ENCODE data around the gene MYL5.

GRCh38 chr4:675980-676870 is 1.9 kb downstream of the MYL5 start:
- TF ChIP-seq, protein P1, sequence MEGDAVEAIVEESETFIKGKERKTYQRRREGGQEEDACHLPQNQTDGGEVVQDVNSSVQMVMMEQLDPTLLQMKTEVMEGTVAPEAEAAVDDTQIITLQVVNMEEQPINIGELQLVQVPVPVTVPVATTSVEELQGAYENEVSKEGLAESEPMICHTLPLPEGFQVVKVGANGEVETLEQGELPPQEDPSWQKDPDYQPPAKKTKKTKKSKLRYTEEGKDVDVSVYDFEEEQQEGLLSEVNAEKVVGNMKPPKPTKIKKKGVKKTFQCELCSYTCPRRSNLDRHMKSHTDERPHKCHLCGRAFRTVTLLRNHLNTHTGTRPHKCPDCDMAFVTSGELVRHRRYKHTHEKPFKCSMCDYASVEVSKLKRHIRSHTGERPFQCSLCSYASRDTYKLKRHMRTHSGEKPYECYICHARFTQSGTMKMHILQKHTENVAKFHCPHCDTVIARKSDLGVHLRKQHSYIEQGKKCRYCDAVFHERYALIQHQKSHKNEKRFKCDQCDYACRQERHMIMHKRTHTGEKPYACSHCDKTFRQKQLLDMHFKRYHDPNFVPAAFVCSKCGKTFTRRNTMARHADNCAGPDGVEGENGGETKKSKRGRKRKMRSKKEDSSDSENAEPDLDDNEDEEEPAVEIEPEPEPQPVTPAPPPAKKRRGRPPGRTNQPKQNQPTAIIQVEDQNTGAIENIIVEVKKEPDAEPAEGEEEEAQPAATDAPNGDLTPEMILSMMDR (IDR thresholded peaks at IDR 0.05) = no peak
- no peak for TF ChIP-seq POLR2A (IDR thresholded peaks at IDR 0.05)
